HG02642 (cell line): ENCODE measurements around the gene MBOAT2.
A peak's percentile ranks its signal among the peaks of the same experiment; 100 is the strongest.

Experiments
- ATAC-seq: cut with Tn5 transposase; IDR thresholded peaks from one replicate; pipeline ENCODE4 v1.9.1; 2021; ENCODE audit warnings: mild to moderate bottlenecking; ENCODE audit not compliant: unreplicated experiment, poor library complexity

Gene MBOAT2

GRCh38 chr2:8839189-8839965 is 164.1 kb downstream of the MBOAT2 start:
- no peak for ATAC-seq

DNA sequence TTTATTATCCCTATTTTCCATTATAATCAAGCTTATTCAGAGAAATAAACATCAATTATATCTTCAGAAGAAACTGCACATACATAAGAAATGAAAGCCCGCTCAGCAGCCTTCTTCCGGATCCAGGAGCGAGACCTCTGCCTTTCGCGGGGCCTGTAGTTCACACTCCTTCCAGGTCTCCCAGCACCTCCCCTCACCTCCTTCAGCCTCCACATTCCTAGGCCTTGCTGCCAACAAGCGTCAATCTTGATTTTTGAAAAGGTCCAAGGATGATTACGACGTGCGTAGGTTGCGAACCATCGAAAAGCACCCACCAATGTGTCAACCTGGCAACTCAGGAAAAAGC is 165.7 kb downstream of the MBOAT2 start:
- ATAC-seq, result peak; percentile 5

GRCh38 chr2:8836971-8837794 is 166.3 kb downstream of the MBOAT2 start, which contains the start of gene KIDINS220:
Gene KIDINS220, minus strand, starts transcription at chr2:8837613. Its CDS starts 10,520 bp downstream, at chr2:8827093.
- ATAC-seq, result peak; percentile 93

GRCh38 chr2:8835279-8835678 is 168.2 kb downstream of the MBOAT2 start:
- ATAC-seq, result no peak

DNA sequence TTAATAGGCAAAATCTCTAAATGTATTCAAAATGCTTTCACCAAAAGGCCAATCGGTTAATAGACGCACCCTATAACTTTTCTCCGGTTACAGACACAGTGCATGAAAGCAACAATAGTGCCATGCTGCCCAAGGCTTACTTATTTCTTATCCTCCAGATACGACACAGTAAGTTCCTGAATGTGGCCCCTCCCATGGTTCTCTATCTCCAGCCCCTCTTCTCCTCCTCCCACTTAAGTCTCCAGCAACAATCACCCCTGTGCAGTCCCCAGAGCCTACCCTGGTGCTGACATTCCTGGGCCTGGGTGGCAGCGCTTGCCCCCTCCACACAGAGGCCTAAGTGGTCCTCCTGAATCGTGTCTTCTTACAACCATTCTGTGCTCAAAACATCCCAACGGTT is 169.6 kb downstream of the MBOAT2 start:
- ATAC-seq, result no peak

DNA sequence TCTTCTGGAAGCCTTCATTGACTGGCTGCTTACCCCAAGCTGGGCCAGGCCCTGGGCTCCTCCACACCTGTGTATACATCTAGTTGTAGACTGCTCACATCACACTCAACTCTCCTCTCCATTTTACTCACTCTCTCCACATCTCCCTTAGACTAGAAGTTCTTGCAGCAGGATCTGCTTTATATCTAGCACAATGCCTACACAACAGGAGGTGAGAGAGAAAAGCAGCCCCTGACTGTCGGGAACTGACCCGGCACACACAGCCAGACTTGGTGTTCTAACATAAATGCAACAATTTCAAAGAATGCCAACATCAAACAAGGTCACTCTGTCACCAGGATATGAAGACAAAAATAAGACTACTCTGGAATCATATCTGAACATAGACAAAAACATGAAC is 172.0 kb downstream of the MBOAT2 start:
- no peak for ATAC-seq

DNA sequence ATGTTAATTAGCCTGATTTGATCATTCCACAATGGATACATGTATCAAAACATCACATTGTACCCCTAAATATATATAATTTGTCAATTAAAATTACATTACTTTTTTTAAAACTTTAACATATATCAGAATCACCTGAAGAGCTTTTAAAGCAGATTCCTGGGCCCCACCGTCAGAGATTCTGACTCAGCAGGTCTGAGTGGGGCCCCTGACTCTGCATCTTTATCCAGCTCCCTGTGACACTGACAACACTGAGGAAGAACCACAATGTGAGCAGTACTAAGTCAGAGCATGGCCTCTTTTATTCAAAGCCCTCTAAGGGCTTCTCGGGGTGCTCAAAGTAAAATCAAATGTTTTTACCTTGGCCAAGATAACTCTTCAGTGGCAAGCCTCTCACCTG is 175.8 kb downstream of the MBOAT2 start:
- no peak for ATAC-seq

DNA sequence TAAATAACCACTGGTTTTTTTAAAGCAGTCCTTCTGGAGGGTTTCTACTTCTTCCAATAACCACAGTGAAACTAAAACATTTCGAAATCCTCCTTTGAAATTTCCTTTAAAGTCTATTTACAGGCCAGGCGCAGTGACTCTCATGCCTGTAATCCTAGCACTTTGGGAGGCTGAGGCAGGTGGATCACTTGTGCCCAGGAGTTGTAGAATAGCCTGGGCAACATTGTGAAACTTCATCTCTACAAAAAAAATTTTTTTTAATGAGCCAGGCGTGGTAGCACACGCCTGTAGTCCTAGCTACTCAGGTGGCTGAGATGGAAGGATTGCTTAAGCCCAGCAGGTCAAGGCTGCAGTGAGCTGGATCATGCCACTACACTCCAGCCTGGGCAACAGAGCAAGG is 181.3 kb downstream of the MBOAT2 start:
- ATAC-seq, result no peak

- ATAC-seq, result no peak
These were observed 181.9 kb downstream of the MBOAT2 start for GRCh38 chr2:8821276-8822217.

DNA sequence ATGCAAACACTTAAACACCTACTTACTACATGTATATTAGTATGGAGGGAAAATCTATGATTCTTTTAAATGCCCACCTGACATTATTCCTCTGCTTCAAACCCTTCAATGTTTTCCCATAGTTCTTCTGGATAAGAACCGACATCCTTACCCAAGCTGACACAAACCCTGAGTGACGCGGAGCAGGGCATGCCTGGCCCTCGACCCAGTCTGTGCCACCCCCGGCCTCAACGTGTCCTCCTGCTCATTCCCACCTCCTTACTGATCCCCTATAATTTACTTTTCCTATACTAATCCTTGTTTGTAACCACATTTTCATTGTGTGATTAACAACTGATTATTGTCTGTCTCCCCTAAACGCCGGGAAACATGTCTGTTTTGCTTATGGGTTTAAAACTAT is 183.5 kb downstream of the MBOAT2 start:
- no peak for ATAC-seq

DNA sequence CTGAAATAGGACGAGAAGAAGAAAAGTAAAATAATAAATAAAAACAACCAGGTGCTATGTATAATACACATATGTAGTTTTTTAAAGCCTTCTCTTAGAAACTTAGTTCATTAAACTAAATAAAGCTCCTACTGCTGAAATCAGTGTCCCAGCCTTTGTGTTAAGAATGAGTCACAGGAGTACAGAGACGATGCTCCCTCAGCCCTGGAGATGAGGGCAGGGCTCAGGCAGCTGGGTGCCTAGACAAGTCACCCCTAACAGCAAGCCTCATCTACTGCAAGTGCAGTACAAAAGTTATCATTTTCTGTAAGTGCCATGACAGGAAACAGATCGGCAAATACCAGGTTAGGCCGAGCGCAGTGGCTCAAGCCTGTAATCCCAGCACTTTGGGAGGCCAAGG is 184.3 kb downstream of the MBOAT2 start:
- no peak for ATAC-seq

- no peak for ATAC-seq
These were observed 186.3 kb downstream of the MBOAT2 start for GRCh38 chr2:8817221-8817620.

GRCh38 chr2:8806885-8807704 is 196.4 kb downstream of the MBOAT2 start:
- ATAC-seq, result no peak

- no peak for ATAC-seq
These were observed 197.9 kb downstream of the MBOAT2 start for GRCh38 chr2:8805278-8806210.

GRCh38 chr2:8803658-8804379 is 199.7 kb downstream of the MBOAT2 start:
- ATAC-seq, result peak; percentile 99

DNA sequence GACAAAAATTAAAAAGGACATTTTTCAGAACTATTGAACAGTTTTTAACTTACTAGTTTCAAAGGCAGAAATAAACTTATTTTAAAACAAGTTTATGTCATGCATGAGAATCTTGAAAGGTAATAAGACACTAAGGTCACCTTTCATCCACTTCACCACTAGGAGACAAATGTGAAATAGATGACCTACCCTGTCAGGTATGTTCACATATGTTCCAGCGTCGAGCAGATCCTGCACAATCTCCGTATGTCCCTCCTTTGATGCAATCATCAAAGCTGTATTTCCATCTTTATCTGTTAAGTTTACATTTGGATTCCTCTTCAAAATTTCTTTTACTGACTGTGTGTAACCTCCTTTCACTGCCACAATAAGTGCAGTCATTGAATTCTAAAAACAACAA is 200.7 kb downstream of the MBOAT2 start:
- no peak for ATAC-seq
